Smooth muscle cell (in vitro differentiated cells): ENCODE results near the gene UBALD1. TPM values are rescaled to one million over a fixed set of nuclear protein-coding genes. Genes with fewer than 3 reads are reported as not detected.

Experiments
- DNase-seq: peaks from one replicate; lab custom pipeline; 2025; ENCODE audit not compliant: unreplicated experiment; lab: John Stamatoyannopoulos, UW
- H2AFZ ChIP-seq: fragments of 200-600 bp; sonication (generic); 2 replicates; pipeline ENCODE4 v1.6.0; 2016; ENCODE audit warnings: antibody characterized with exemption, low read depth, mild to moderate bottlenecking
- H3F3A ChIP-seq: fragments of 200-600 bp; sonication (generic); 2 replicates; pipeline ENCODE4 v1.6.0; 2017; ENCODE audit warnings: antibody characterized with exemption, low read depth
- H3K27ac ChIP-seq: fragments of 200-600 bp; sonication (generic); 2 replicates; pipeline ENCODE4 v1.5.1; 2016; ENCODE audit warnings: low read depth, mild to moderate bottlenecking
- H3K27me3 ChIP-seq: fragments of 200-600 bp; sonication (generic); 2 replicates; pipeline ENCODE4 v1.6.1; 2016; ENCODE audit warnings: low read depth, mild to moderate bottlenecking
- H3K36me3 ChIP-seq: fragments of 200-600 bp; sonication (generic); 2 replicates; pipeline ENCODE4 v1.5.1; 2016; ENCODE audit warnings: low read depth
- H3K4me1 ChIP-seq: fragments of 200-600 bp; sonication (generic); 2 replicates; pipeline ENCODE4 v1.5.1; 2016; ENCODE audit warnings: low read depth
- H3K4me2 ChIP-seq: fragments of 200-600 bp; sonication (generic); 2 replicates; pipeline ENCODE4 v1.6.0; 2016; ENCODE audit warnings: mild to moderate bottlenecking
- H3K4me3 ChIP-seq: fragments of 200-600 bp; sonication (generic); 2 replicates; pipeline ENCODE4 v1.5.1; 2016; ENCODE audit warnings: mild to moderate bottlenecking
- H3K79me2 ChIP-seq: fragments of 200-600 bp; sonication (generic); 2 replicates; pipeline ENCODE4 v1.6.0; 2016; ENCODE audit warnings: low read depth, mild to moderate bottlenecking
- H3K9ac ChIP-seq: fragments of 200-600 bp; sonication (generic); 2 replicates; pipeline ENCODE4 v1.6.0; 2016; ENCODE audit warnings: low read depth
- H3K9me3 ChIP-seq: fragments of 200-600 bp; sonication (generic); replicated peaks from 2 replicates; pipeline ENCODE4 v1.5.1; 2016; ENCODE audit warnings: low read depth
- H4K20me1 ChIP-seq: fragments of 200-600 bp; sonication (generic); 2 replicates; pipeline ENCODE4 v1.6.0; 2016; ENCODE audit warnings: low read depth
- CTCF ChIP-seq: fragments of 200-600 bp; sonication (generic); IDR thresholded peaks from 2 replicates; pipeline ENCODE4 v1.5.1; 2017; ENCODE audit warnings: borderline replicate concordance, mild to moderate bottlenecking, antibody characterized with exemption; ENCODE audit not compliant: insufficient read depth, poor library complexity, severe bottlenecking
- WGBS: methylation state at CpG from one replicate; pipeline ENCODE4 v1.1.7; 2016; ENCODE audit warnings: low lambda C conversion rate; 5-methylcytosine and 5-hydroxymethylcytosine counted together
- polyA plus RNA-seq: library from polyadenylated mRNA; unstranded; fragments of >200 nt; fragmentation: Nextera tagmentation; extraction: Ambion mirVana; gene quantifications from 2 replicates; pipeline ENCODE4 v1.2.1, GENCODE V29; 2016
- total RNA-seq: library from RNA; depleted of rRNA; stranded (reverse); fragments of >200 nt; gene quantifications from 2 replicates; pipeline ENCODE4 v1.2.3, GENCODE V29; 2014

Gene UBALD1
- total and polyA plus RNA-seq, 2 experiments from 2014 or later = 3.6 to 13.6 TPM

- no peaks in the 10 kb centered on the region for H3K79me2 ChIP-seq
- peaks cover 75% of the 10 kb centered on the region for H4K20me1 ChIP-seq
- DNase-seq = no peak
- no peak overlapping the region for H3K27ac ChIP-seq
- H3K4me3 ChIP-seq = no peak overlapping the region
- no peaks in the 10 kb centered on the region for H3K27me3 ChIP-seq
- H3F3A ChIP-seq = no peaks in the 10 kb centered on the region
- no peaks in the 10 kb centered on the region for H3K9me3 ChIP-seq
- no peak overlapping the region for H3K4me2 ChIP-seq
- no peak overlapping the region for H3K9ac ChIP-seq
- no peaks in the 10 kb centered on the region for H3K36me3 ChIP-seq
- no peak overlapping the region for H2AFZ ChIP-seq
- over 99% methylated on average over 12 of the region's 12 CpGs for WGBS
- no peak for TF ChIP-seq CTCF
- H3K4me1 ChIP-seq = no peaks in the 10 kb centered on the region
Measured at GRCh38 chr16:4654964-4655590, 40.4 kb upstream of the UBALD1 start.

DNA sequence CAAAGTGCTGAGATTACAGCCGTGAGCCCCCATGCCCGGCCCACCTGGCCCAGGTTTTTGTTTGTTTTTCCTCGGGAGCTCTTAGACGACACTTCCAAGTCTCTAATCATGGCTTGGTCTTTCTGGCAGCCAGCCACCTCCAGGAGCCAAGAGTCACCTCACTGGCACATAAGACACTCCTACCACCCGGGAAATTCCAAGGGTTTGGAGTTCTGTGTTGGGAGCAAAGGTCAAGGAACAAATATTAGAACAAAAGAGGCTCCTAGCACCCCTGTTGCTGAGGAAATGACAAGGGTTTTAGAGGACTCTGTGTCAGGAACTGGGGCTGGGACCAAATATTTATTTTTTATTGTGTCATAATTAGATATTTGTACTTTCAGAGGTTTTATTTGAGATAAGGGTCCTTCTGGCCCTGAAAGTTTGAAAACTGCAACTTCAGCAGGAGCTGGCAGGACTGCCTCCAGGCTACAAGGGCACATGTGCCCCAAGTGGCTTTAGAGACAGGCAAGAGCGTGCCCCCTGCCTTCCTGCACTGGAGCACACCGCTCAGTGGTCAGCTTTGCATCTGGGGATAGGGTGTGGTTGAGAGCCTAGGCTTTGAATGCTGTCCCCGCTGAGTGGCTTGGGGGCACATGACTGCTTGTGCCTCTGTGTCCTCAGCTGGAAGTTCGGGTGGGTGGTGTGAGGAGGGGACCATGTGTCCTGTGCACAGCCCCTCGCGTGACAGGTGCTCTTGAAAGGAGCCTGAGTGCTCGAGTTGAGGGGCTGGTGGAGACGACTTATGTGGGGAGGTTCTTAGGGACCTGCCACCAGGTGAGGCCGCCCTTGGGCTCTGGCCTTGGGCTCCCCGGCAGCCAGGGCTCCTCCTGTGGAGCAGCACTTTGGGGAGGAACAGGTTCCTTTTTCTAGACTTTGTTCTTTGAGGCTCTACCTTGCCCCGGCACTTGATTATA is 39.6 kb upstream of the UBALD1 start:
- TF ChIP-seq CTCF = no peak
- Histone ChIP-seq H3F3A (no peaks in the 10 kb centered on the region), H4K20me1 (peaks cover 75% of the 10 kb centered on the region), H2AFZ (no peak overlapping the region), H3K4me1 (no peaks in the 10 kb centered on the region), H3K4me3 (no peak overlapping the region), H3K36me3 (no peaks in the 10 kb centered on the region), H3K27me3 (no peaks in the 10 kb centered on the region), H3K27ac (no peak overlapping the region), H3K79me2 (peaks cover 4% of the 10 kb centered on the region), H3K9ac (no peak overlapping the region), H3K9me3 (no peaks in the 10 kb centered on the region), H3K4me2 (no peak overlapping the region)
- 97% methylated on average over 16 of the region's 16 CpGs for WGBS
- no peak for DNase-seq

DNA sequence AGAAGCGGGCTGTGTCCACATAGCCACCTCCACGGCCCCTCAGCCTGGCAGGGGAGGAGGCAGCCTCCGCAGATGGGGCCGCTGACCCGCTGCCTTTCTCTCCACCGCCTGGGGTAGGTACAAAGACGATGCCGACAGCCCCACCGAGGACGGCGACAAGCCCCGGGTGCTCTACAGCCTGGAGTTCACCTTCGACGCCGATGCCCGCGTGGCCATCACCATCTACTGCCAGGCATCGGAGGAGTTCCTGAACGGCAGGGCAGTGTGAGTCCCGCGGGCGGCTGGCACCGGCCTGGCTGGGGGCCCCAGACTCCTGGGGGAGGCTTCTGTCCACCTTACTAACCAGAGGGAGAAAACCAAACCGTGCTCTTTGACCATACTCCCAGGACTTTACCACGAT is 37.9 kb upstream of the UBALD1 start:
- peaks cover 9% of the 10 kb centered on the region for H3K79me2 ChIP-seq

More for the DNA sequence above, 37.9 kb upstream of the UBALD1 start:
- DNase-seq = no peak
- H3F3A ChIP-seq = no peaks in the 10 kb centered on the region
- peaks cover 88% of the 10 kb centered on the region for H4K20me1 ChIP-seq
- 97% methylated on average over 25 of the region's 25 CpGs for WGBS
- no peak overlapping the region for H3K27ac ChIP-seq
- no peak overlapping the region for H2AFZ ChIP-seq
- no peaks in the 10 kb centered on the region for H3K27me3 ChIP-seq
- no peak overlapping the region for H3K9ac ChIP-seq
- H3K36me3 ChIP-seq = no peaks in the 10 kb centered on the region
- no peak overlapping the region for H3K4me3 ChIP-seq
- H3K4me2 ChIP-seq = no peak overlapping the region
- no peaks in the 10 kb centered on the region for H3K9me3 ChIP-seq
- no peak for TF ChIP-seq CTCF
- no peaks in the 10 kb centered on the region for H3K4me1 ChIP-seq
